HEK293 (cell line): ENCODE data around the gene LAMB4.

Experiments
- TCF7L2 ChIP-seq: IDR thresholded peaks from 2 replicates; pipeline ENCODE4 v1.6.1; 2011; ENCODE audit warnings: low read depth, mild to moderate bottlenecking, inconsistent platforms, low read length, moderate library complexity, borderline replicate concordance
- TRIM28 ChIP-seq: IDR thresholded peaks from 2 replicates; pipeline ENCODE4 v1.6.1; 2011; ENCODE audit warnings: low read length, control low read depth, borderline replicate concordance
- ZNF10 ChIP-seq: fragments of 450-650 bp; formaldehyde crosslinking; IDR thresholded peaks from 2 replicates; pipeline ENCODE4 v1.5.1; 2017; ENCODE audit warnings: missing biosample characterization, missing genetic modification characterization
- ZNF133 ChIP-seq: fragments of 450-650 bp; formaldehyde crosslinking; IDR thresholded peaks from 2 replicates; pipeline ENCODE4 v1.5.1; 2016; ENCODE audit warnings: missing biosample characterization, missing genetic modification characterization
- ZNF292 ChIP-seq: fragments of 450-650 bp; formaldehyde crosslinking; IDR thresholded peaks from 2 replicates; pipeline ENCODE4 v1.5.1; 2016; ENCODE audit warnings: low read depth, missing biosample characterization, missing genetic modification characterization, borderline replicate concordance
- ZXDB ChIP-seq: fragments of 450-650 bp; formaldehyde crosslinking; IDR thresholded peaks from 2 replicates; pipeline ENCODE4 v1.5.1; 2016; ENCODE audit warnings: missing biosample characterization, missing genetic modification characterization
- TF ChIP-seq, protein P1 (sequence below): fragments of 450-650 bp; formaldehyde crosslinking; IDR thresholded peaks from 2 replicates; pipeline ENCODE4 v1.5.1; 2016; ENCODE audit warnings: missing biosample characterization, missing genetic modification characterization
- TF ChIP-seq, protein P2 (sequence below): fragments of 450-650 bp; formaldehyde crosslinking; IDR thresholded peaks from 2 replicates; pipeline ENCODE4 v1.5.1; 2016; ENCODE audit warnings: missing biosample characterization, missing genetic modification characterization
- TF ChIP-seq, protein P3 (sequence below): fragments of 450-650 bp; formaldehyde crosslinking; IDR thresholded peaks from 2 replicates; pipeline ENCODE4 v1.5.1; 2017; ENCODE audit warnings: missing biosample characterization, missing genetic modification characterization
- TF ChIP-seq, protein P4 (sequence below): fragments of 450-650 bp; formaldehyde crosslinking; conservative IDR thresholded peaks from 2 replicates; pipeline ENCODE4 v1.5.1; 2016; ENCODE audit warnings: low read depth, missing biosample characterization, missing genetic modification characterization

DNA sequence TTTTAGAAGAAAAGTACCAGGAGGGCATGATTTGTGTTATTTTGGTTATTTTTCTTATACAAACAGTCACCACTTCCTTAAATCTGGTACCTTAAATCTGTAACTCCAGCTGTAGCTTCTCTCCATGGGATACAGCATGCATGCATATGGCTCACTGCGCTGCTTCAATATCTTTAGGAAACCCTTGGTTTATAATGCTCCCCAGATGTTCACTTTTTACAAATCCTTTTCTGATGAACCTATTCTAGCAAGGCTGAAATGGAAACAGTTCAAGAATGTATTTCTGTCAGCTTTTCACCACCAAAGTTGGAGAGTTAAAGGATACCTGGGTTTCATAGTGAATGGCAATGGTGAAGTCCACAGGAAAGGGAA lies 50.9 kb downstream of the LAMB4 start:
- TF ChIP-seq ZXDB (tag by site-specific recombination) (no peak), ZNF10 (tag by site-specific recombination) (no peak), ZNF133 (tag by site-specific recombination) (no peak), TCF7L2 (no peak), TRIM28 (no peak), ZNF292 (tag by site-specific recombination) (no peak)
- TF ChIP-seq, protein P1, sequence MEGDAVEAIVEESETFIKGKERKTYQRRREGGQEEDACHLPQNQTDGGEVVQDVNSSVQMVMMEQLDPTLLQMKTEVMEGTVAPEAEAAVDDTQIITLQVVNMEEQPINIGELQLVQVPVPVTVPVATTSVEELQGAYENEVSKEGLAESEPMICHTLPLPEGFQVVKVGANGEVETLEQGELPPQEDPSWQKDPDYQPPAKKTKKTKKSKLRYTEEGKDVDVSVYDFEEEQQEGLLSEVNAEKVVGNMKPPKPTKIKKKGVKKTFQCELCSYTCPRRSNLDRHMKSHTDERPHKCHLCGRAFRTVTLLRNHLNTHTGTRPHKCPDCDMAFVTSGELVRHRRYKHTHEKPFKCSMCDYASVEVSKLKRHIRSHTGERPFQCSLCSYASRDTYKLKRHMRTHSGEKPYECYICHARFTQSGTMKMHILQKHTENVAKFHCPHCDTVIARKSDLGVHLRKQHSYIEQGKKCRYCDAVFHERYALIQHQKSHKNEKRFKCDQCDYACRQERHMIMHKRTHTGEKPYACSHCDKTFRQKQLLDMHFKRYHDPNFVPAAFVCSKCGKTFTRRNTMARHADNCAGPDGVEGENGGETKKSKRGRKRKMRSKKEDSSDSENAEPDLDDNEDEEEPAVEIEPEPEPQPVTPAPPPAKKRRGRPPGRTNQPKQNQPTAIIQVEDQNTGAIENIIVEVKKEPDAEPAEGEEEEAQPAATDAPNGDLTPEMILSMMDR (tag by site-specific recombination) = no peak
- TF ChIP-seq, protein P2, sequence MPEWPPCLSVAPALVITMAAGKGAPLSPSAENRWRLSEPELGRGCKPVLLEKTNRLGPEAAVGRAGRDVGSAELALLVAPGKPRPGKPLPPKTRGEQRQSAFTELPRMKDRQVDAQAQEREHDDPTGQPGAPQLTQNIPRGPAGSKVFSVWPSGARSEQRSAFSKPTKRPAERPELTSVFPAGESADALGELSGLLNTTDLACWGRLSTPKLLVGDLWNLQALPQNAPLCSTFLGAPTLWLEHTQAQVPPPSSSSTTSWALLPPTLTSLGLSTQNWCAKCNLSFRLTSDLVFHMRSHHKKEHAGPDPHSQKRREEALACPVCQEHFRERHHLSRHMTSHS = no peak
- TF ChIP-seq, protein P3, sequence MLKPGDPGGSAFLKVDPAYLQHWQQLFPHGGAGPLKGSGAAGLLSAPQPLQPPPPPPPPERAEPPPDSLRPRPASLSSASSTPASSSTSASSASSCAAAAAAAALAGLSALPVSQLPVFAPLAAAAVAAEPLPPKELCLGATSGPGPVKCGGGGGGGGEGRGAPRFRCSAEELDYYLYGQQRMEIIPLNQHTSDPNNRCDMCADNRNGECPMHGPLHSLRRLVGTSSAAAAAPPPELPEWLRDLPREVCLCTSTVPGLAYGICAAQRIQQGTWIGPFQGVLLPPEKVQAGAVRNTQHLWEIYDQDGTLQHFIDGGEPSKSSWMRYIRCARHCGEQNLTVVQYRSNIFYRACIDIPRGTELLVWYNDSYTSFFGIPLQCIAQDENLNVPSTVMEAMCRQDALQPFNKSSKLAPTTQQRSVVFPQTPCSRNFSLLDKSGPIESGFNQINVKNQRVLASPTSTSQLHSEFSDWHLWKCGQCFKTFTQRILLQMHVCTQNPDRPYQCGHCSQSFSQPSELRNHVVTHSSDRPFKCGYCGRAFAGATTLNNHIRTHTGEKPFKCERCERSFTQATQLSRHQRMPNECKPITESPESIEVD (tag by site-specific recombination) = no peak
- TF ChIP-seq, protein P4, sequence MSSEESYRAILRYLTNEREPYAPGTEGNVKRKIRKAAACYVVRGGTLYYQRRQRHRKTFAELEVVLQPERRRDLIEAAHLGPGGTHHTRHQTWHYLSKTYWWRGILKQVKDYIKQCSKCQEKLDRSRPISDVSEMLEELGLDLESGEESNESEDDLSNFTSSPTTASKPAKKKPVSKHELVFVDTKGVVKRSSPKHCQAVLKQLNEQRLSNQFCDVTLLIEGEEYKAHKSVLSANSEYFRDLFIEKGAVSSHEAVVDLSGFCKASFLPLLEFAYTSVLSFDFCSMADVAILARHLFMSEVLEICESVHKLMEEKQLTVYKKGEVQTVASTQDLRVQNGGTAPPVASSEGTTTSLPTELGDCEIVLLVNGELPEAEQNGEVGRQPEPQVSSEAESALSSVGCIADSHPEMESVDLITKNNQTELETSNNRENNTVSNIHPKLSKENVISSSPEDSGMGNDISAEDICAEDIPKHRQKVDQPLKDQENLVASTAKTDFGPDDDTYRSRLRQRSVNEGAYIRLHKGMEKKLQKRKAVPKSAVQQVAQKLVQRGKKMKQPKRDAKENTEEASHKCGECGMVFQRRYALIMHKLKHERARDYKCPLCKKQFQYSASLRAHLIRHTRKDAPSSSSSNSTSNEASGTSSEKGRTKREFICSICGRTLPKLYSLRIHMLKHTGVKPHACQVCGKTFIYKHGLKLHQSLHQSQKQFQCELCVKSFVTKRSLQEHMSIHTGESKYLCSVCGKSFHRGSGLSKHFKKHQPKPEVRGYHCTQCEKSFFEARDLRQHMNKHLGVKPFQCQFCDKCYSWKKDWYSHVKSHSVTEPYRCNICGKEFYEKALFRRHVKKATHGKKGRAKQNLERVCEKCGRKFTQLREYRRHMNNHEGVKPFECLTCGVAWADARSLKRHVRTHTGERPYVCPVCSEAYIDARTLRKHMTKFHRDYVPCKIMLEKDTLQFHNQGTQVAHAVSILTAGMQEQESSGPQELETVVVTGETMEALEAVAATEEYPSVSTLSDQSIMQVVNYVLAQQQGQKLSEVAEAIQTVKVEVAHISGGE = no peak
